Activated CD4-positive, CD25-positive, alpha-beta regulatory T cell treated with anti-CD3 and anti-CD28 coated beads, Interleukin-2, amount 50 U/mL, for 16 hours (primary cell): ENCODE results near the gene CTNS.

Source experiments
- DNase-seq: peaks from one replicate; pipeline ENCODE4 v3.0.0-alpha.2; 2020; ENCODE audit warnings: low read depth, low spot score

Gene CTNS

GRCh38 chr17:3658784-3659449 is 22.4 kb downstream of the CTNS start:
- DNase-seq: no peak

GRCh38 chr17:3659541-3660111 is 23.1 kb downstream of the CTNS start:
- no peak for DNase-seq

GRCh38 chr17:3660311-3660891 is 23.8 kb downstream of the CTNS start:
- DNase-seq: no peak

GRCh38 chr17:3663102-3664011 is 26.8 kb downstream of the CTNS start:
- no peak for DNase-seq

GRCh38 chr17:3665834-3666233 is 29.3 kb downstream of the CTNS start:
- DNase-seq: no peak

- no peak for DNase-seq
Observed at GRCh38 chr17:3666516-3666915, 30.0 kb downstream of the CTNS start.

- DNase-seq: no peak
Observed at GRCh38 chr17:3667366-3668278, 31.1 kb downstream of the CTNS start.

GRCh38 chr17:3668279-3669084 is 31.9 kb downstream of the CTNS start, which contains the start of the genes EMC6 and TAX1BP3:
TSS of gene EMC6 (plus strand) at chr17:3668812. CDS start at chr17:3669147, 335 bp downstream.
TSS of gene TAX1BP3 (minus strand) at chr17:3668578. CDS start at chr17:3668526, 52 bp downstream.
- DNase-seq: peak; percentile 99

- DNase-seq: no peak
Observed at GRCh38 chr17:3669085-3669347, 32.5 kb downstream of the CTNS start.

- no peak for DNase-seq
Observed at GRCh38 chr17:3669548-3669947, 33.0 kb downstream of the CTNS start.

GRCh38 chr17:3672571-3672970 is 36.0 kb downstream of the CTNS start:
- DNase-seq: no peak

GRCh38 chr17:3675886-3676285 is 39.3 kb downstream of the CTNS start:
- DNase-seq: no peak

- DNase-seq: no peak
Observed at GRCh38 chr17:3678095-3678820, 41.7 kb downstream of the CTNS start.

- no peak for DNase-seq
Observed at GRCh38 chr17:3678821-3679530, 42.4 kb downstream of the CTNS start.

- DNase-seq: no peak
Observed at GRCh38 chr17:3679531-3680126, 43.1 kb downstream of the CTNS start.

GRCh38 chr17:3681057-3681456 is 44.5 kb downstream of the CTNS start:
- DNase-seq: no peak

GRCh38 chr17:3681565-3681964 is 45.0 kb downstream of the CTNS start:
- DNase-seq: no peak

GRCh38 chr17:3682033-3682432 is 45.5 kb downstream of the CTNS start:
- DNase-seq: no peak

- no peak for DNase-seq
Observed at GRCh38 chr17:3683054-3683511, 46.5 kb downstream of the CTNS start.
